SH-SY5Y (cell line): ENCODE data around the gene ACAD8.
A peak's percentile ranks its signal among the peaks of the same experiment; 100 is the strongest.

Experiments
- GATA2 ChIP-seq: IDR thresholded peaks from 2 replicates; pipeline ENCODE4 v1.6.1; 2011; ENCODE audit warnings: mild to moderate bottlenecking, low read depth, low read length
- GATA3 ChIP-seq: IDR thresholded peaks from 2 replicates; pipeline ENCODE4 v1.6.1; 2011; ENCODE audit warnings: low read depth, mild to moderate bottlenecking, low read length, moderate library complexity

The ACAD8 gene

DNA sequence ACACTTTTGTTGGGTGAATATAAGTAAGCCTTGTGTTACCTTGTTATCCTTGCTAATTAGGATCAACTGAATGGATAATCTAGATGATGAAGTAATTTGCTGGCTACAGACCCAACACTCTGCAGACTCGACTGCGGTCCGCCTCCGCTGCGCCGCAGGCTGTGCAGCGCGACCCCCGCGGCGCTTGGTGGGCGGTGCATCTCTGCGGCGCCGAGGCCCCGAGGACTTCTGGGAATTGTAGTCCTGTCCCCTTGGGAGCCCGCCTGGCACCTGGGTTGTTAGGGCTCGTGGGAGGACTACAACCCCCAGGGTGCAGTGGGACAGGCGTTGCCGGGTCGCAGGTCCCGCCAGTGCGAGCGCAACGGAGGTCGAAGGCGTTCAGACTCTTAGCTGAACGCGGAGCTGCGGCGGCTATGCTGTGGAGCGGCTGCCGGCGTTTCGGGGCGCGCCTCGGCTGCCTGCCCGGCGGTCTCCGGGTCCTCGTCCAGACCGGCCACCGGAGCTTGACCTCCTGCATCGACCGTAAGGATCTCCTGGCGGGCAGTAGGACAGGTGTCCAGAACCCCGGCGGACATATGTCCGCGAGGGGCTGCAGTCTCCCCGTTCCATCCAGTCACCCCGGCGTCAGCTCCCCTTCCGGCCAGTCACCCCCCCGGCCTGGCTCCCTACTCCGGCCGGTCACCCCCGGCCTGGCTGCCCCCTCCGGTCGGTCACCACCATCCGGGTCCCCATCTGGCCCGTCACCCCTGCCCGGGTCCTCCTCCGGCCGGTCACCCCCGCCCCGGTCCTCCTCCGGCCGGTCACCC is at the start of gene ACAD8, which contains the start of gene THYN1:
ACAD8 (plus strand) TSS at position 381 of the 806 bp plus-strand sequence; CDS start at position 414, 33 bp downstream.
THYN1 (minus strand) TSS at position 165 of the 806 bp plus-strand sequence. CDS start 470 bp downstream, outside the sequence.
- no peak for TF ChIP-seq GATA2
- TF ChIP-seq GATA3, result no peak

GRCh38 chr11:134205729-134206128 is 47.6 kb upstream of the ACAD8 start:
- TF ChIP-seq GATA2 (no peak), GATA3 (no peak)

- TF ChIP-seq GATA2, result peak; percentile 98
- peak; percentile 91 for TF ChIP-seq GATA3
Measured at GRCh38 chr11:134206185-134206584, 47.2 kb upstream of the ACAD8 start.

GRCh38 chr11:134207538-134208239 is 45.7 kb upstream of the ACAD8 start:
- TF ChIP-seq GATA3 (no peak), GATA2 (no peak)

GRCh38 chr11:134215836-134216235 is 37.5 kb upstream of the ACAD8 start:
- TF ChIP-seq GATA3 (no peak), GATA2 (no peak)

DNA sequence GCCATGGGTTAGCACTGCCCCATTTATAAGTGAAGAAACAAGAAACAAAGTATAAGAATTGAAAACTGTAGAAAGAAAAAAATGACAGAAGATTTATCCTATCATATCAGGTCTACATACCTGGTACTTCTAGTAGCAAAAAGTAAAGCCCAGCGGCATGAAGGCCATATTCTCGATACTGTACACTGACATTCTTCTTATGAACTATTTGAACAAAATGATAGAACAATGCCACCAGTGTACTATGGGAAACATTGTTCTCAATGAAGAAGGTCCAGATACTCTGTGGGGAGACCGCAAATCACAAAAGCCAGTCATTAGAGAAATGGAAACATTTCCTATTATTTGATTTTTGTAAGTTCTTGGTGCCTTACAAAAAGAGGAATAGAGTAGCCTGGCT is 36.6 kb upstream of the ACAD8 start:
- TF ChIP-seq GATA3 (no peak), GATA2 (no peak)

DNA sequence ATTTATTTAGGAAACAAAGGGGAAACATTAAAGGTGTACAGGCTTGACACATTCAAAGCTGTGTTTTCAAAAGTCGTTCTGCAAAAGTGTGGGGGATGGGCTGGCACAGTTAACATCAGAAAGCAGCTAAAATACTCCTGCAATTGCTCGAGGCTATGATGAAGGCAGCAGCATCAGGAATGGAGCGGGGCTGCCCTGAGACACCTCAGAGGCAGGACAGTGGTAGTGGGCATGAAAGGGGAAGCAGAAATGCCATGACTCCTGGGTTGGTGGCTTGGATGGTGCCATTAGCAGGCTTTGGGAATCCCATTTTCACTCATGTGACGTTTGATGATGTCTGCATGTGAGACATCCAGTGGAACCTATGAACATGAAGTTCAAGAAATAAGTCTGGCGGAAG is 30.2 kb upstream of the ACAD8 start:
- TF ChIP-seq GATA2, result no peak
- TF ChIP-seq GATA3, result no peak

DNA sequence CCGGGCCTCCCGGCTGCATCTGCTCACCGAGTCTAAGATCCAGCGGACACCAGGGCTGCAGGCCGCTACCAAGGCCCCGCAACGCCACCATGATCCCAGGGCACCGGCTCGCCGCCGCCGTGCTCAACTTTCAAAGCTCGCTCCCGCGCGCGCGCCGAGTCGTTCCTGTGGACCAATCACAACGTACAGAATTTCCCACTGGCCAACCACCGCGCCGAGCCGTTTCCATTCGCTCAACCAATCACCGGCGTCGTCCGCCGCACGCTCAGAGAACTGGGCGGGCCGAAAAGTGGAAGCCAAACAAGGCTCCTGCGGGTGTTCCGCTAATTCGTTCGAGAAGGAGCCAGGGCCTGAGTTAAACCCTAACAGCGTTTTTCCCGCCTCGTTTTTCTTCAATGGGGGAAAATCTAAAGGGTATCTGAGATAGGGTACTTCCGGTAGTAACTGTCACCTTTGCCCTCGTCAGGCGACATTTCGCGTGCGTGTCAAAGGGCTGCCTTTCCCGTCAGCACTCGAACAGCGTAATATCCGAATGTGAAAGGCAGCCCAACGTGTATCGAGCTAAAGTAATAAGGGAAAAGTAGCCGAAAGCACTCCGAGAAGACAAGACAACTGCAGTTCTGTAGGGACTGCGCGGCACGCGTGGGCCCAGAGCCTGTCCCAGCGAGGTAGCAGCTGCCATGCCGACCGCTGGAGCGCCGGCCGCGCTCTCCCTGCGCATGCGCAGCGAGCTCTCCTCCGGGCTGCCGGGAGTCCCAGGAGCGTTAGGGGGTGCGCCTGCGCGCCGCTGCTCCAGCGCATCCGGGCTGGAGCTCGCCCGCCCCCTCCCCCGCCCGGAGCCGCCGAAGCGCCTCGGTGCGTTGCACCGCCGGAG is 29.3 kb upstream of the ACAD8 start, which contains the start of the genes NCAPD3 and VPS26B:
NCAPD3 (minus strand) TSS at position 132 of the 874 bp plus-strand sequence; CDS start at position 91, 41 bp downstream.
VPS26B (plus strand) TSS at position 836 of the 874 bp plus-strand sequence. CDS start 452 bp downstream, outside the sequence.
- TF ChIP-seq GATA2 (no peak), GATA3 (no peak)

DNA sequence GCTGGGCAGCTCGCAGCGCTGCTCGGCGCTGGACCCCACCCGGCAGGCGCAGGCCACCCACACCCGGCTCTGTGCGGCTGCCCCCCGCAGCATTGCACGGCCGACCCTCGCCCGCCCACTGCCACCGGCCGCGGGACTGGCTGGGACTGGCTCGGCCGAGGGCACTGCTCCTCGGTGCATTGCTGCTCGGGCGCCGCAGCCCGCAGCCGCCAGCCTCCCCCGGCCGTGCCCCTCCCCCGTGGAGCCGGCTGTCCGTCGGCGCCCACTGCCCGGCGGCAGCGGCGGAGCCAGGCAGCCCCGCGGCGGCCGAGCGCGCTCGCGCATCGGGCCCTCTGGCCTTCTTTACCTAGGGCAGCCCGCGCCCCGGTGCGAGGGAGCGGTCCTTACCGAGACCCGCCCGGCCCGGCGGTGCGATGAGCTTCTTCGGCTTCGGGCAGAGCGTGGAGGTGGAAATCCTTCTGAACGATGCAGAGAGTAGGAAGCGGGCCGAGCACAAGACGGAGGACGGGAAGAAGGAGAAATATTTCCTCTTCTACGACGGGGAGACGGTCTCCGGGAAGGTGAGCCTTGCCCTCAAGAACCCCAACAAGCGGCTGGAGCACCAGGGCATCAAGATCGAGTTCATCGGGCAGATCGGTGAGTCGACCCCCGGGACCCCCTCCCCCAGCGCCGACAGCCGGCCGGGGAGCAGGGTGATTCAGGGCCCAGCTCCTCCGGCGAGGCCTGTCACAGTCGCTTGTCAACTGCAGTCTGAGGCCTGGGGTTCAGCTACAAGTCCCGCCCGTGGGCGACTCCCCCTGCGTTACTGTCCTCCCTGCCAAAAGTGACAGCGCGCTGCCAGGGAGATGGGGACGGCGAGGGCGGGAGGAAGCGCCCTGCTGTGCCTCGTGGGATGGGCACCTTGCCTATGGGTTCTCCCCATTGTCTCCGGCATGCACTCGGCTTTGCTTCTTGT is 28.4 kb upstream of the ACAD8 start:
- TF ChIP-seq GATA2, result no peak
- no peak for TF ChIP-seq GATA3

DNA sequence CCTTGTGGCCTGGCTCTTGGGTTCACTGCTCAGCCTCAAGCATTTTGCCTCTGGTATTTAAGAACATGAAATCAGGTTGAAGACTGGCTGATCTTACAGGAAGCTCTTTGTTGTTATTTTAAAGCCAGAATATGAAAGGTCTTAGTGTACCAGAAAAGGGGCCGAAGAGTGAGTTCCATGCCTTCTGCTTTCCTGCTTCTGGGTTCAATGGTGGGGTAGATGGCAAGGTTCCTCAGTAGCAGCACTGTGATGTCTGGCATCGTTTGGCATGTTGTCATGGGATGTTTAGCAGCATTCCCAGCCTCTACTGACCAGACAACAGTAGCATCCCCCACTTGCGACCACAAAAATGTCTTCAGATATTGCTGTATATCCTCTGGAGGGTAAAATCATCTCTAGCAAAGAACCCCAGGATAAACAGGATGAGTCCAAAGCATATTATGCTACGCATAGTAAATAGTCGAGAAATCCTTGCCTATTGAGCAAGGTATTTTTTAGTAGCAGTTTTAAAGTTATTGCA is 26.5 kb upstream of the ACAD8 start:
- TF ChIP-seq GATA3, result no peak
- TF ChIP-seq GATA2, result no peak

DNA sequence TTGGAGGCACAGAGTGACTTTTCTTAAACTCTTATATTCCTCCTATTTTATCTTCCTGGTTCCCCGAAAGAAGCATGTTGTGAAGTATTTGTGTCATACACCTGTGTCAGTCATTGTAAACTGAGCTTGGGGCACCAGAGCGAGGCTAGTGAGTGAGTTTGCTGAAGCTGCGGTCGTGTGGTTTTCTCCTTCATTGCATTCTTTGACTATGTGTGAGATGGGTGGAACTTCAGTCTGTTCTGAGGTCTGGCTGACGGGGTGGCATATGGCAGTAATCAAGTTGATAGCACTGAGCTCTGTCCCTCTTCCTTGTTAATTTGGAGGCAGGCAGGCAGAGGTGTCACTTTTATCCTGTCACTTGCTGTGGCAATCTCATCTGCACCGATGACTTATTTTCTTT is 24.7 kb upstream of the ACAD8 start:
- TF ChIP-seq GATA2 (no peak), GATA3 (no peak)

- no peak for TF ChIP-seq GATA3
- no peak for TF ChIP-seq GATA2
Measured at GRCh38 chr11:134229126-134229790, 24.1 kb upstream of the ACAD8 start.

GRCh38 chr11:134230339-134230738 is 23.0 kb upstream of the ACAD8 start:
- TF ChIP-seq GATA3 (no peak), GATA2 (no peak)
